HG02571 (cell line): ENCODE measurements around the gene S100A4.
"Not testable (repeated sequence)": the region's sequence is repeated elsewhere in the genome, so short reads cannot be mapped to it uniquely, and the experiment has no call there.

ENCODE experiments used
- ATAC-seq: cut with Tn5 transposase; IDR thresholded peaks from one replicate; pipeline ENCODE4 v1.9.1; 2021; ENCODE audit warnings: mild to moderate bottlenecking, moderate library complexity; ENCODE audit not compliant: unreplicated experiment

Gene S100A4

GRCh38 chr1:153535242-153536011 is 10.2 kb downstream of the S100A4 start, which contains the start of gene S100A6:
Gene S100A6 (minus strand): TSS chr1:153535991. CDS start chr1:153535339, 652 bp downstream.
- ATAC-seq: no peak

DNA sequence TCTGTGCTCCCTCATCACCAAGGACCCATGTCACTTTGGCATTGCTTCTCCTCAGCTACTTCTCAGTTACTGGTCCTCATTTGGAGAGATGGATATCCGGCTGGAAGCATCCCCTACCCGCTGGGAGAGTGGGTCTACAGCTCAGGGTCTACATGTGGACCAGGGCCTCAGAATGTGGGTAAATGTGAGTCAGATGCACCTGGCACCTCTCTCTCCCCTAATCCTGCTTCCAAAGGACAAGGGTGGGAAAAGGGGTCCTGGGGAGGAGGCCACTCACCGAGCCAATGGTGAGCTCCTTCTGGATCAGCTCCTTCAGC is 10.7 kb downstream of the S100A4 start:
- ATAC-seq: no peak

GRCh38 chr1:153534226-153534924 is 11.2 kb downstream of the S100A4 start:
- no peak for ATAC-seq

DNA sequence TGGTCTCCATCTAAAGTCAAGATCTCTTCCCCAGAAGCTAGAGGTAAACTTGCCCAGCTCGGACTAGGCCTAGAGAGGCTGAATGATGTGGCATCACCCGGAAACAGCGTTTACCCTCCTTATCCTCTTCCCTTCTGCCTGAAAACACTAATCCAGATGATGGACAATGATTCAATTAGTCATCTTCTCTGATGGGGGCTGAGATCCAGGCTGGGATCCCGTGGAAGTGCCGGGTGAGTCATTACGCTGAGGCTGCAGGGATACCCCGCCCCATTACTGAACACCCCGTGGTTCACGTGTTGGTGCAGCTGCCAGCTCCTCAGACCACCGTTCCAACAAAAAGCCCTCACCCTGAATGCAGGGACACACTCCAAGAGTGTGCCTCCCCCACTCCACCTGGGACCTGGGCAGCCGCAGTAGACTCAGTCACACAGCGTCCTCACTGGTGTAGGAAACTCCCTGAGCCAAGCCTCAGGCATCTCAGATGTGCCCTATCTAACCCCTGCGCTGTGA is 11.9 kb downstream of the S100A4 start:
- ATAC-seq: no peak

DNA sequence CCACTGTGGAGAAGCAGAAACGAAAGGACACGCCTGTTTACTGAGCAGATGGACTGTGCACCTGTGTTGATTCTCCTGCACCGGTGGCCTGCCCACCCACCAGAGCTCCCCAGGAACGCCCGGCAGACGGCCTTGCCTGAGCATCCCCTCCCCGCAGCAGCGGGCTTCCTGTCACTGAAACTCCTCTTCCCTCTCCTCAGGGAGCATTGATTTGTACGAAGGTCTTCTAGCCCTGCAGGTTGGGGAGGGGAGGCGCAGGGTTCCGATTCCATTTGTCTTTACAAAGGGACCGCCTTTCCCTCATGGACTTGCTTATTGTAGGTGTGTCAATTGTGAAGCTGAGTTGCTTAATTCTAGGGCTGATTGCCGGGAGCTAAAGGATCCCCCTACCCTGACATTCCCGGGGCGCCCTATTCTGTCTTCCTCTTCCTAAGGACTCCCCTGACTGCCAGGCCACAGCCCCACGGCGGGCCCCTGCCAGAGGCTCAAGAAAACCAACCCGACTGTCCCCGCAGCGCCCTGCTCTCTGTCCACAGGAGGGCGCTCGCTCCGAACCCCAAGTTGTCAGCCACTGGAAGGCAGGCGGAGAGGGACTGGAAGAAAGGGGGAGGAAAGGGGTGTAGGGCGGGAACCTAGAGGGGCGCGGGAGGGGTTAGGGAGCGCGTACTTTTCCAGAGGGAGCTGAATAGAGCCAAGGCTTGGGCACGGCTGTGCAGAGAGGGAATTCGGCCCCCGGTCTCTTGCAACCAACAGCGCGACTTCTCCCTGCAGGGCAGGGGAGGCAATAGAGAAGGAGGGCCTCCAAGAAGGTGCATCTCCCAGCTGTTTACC is 12.6 kb downstream of the S100A4 start:
- no peak for ATAC-seq

DNA sequence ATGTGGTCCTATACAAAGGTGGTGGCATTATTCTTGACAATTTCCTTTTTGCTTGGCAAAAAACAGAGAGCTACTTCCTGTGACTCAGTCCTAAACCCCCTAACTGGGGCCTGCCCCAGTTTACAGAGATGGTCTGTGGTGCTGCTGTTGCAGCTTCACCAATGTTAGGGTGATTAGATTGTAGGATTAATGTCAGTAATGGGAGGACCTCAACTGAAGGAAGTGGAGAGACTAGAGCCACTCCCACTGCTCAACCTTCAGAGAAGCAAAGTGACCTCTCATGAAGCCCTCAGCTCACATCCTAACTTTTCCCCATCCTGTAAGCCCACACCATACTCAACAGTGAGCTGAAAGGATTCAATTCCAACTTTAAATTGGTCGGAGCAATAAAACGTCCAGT is 13.4 kb downstream of the S100A4 start:
- no peak for ATAC-seq

DNA sequence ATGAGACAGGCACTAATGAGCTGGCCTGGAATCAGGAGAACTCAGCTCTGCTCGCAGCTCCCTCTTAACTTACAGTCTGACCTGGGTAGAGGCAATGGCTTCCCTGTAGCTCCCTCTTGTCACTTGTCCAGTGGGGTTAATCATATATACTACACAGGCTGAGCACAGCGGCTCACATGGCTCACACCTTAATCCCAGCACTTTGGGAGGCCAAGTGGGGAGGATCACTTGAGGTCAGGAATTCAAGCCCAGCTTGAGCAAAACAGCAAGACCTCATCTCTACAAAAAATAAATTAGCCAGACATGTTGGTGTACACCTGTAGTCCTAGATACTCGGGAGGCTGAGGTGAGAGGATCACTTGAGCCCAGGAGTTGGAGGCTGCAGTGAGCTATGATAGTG is 14.0 kb downstream of the S100A4 start:
- ATAC-seq: no peak

DNA sequence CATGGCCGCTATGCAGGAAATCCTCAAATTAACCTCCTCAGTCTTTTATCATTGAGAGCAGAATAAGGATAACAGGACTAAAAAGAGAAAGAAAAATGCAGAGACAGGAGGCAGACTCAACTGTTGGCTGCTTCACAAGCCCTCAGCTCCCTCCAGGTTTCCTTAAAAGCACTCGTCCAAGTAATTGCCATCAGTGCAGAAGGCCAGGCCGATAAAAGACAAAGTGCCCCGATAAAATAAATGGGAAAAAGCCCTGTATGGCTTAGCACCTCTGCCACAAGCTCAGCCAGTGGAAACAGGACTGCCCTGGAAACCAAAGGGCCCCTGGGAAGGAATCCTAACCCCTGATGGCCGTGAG is 17.9 kb downstream of the S100A4 start:
- no peak for ATAC-seq

DNA sequence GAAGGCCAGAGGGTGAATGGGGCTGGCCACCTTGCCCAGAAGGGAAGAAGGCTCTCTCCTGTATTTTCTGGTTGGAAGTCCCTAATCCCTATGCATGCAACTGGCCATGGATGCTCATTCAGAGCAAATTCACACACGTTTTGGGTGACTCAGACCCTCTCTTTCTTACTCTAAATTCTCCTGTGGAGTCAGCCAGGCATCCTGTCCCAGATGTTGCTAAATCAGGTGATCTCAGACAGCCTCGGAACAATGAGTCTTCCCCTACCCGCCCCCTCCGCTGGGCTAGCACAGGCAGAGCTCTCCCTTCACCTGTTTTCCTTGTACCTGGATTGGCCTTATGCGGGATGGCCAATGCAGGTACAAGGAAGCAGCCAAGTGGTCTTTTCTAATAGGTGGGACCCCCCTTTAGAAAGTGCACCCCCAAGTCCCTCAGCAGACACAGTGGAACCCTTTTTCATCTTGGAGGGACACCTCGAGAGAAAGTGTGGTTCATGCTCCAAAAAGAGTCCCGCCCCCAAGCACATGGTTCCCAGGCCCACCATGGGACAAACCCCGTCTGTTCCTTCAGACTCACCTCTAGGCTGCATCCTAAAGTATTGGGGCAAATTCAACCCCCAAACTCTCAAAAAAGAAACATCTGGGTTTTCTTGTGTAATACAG is 18.5 kb downstream of the S100A4 start:
- no peak for ATAC-seq

DNA sequence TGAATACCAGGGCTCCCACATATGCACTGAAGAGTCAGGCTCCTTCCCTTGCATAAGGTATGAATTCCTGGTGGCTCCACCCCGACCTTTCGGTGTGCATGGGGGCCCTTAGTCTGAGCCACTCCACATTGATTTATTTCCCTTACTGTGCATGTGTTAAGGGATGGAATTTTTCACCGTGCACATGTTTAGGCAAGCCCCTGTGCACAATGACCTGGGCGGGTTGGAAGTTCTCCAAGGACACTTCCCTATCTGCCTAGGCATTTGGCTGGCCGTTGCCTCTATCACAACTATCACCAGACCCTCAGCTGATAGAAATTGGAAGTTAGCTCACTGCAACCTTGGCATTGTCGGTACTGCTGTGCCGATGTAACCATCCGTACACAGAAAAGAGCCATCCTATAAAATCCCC is 19.5 kb downstream of the S100A4 start:
- ATAC-seq: no peak

DNA sequence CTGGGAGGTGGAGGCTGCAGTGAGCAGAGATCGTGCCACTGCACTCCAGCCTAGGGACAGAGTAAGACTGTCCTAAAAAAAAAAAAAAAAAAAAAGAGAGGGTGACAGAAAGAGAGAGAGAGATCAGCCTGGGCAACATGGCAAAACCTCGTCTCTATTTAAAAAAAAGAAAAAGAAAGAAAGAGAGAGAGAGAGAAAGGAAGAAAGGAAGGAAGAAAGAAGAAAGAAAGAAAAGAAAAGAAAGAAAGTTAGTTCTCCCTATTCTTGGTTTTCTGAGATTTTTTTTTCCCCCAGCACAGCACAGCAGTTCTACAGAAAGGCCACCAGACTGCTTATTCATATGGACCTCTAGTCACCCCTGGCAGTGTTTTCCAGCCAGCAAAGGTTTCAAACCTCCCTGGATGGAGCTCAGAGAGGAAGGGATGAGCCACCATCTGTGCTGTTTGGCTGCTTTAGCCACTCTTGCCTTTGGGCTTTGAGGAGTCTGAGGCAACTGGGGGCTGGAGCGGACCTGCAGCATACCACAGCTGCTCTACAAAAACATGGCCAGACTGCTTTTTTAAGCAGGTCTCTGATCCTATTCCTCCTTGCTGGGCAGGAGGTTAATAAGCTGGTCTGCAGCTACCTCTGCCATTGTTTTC is 20.4 kb downstream of the S100A4 start:
- no peak for ATAC-seq

- ATAC-seq: not testable (repeated sequence)
Measured at GRCh38 chr1:153522353-153523048, 23.1 kb downstream of the S100A4 start.

DNA sequence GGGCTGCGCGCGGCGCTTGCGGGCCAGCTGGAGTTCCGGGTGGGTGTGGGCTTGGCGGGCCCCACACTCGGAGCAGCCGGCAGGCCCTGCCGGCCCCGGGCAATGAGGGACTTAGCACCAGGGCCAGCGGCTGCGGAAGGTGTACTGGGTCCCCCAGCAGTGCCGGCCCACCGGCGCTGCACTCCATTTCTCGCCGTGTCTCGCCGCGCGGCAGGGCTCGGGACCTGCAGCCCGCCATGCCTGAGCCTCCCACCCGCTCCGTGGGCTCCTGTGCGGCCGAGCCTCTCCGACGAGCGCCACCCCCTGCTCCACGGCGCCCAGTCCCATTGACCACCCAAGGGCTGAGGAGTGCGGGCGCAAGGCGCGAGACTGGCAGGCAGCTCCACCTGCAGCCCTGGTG is 23.8 kb downstream of the S100A4 start:
- not testable (repeated sequence) for ATAC-seq

- ATAC-seq: no peak
Measured at GRCh38 chr1:153520818-153521476, 24.7 kb downstream of the S100A4 start.

- ATAC-seq: not testable (repeated sequence)
Measured at GRCh38 chr1:153520137-153520691, 25.4 kb downstream of the S100A4 start.

DNA sequence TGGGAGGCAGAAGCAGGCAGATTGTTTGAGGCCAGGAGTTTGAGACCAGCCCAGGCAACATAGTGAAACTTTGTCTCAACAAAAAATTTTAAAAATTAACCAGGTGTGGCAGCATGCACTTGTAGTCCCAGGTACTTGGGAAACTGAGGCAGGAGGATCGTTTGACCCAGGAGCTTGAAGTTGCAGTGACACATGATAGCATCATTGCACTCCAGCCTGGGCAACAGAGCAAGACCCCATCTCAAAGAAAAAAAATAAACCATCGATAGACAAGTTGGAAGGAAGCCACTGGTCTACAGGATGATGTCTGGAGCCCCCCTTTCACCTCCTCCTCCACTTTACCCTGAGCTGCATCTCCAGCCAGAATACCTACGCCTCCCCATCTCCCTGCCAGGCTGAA is 26.4 kb downstream of the S100A4 start:
- no peak for ATAC-seq

GRCh38 chr1:153515504-153516394 is 29.9 kb downstream of the S100A4 start:
- ATAC-seq: no peak

GRCh38 chr1:153513666-153514065 is 31.9 kb downstream of the S100A4 start:
- ATAC-seq: no peak
